ENCODE results near the gene ENOX1.

The ENOX1 gene

GRCh38 chr13:43204591-43204990 lies 582.2 kb downstream of the ENOX1 start (continued):
- no peak for TF ChIP-seq ISL1 (CRISPR knock-in tag; IDR thresholded peaks at IDR 0.05)
- no peak for TF ChIP-seq ZNF565 (CRISPR knock-in tag; conservative IDR thresholded peaks at IDR 0.05; ENCODE audit: low read depth)

DNA sequence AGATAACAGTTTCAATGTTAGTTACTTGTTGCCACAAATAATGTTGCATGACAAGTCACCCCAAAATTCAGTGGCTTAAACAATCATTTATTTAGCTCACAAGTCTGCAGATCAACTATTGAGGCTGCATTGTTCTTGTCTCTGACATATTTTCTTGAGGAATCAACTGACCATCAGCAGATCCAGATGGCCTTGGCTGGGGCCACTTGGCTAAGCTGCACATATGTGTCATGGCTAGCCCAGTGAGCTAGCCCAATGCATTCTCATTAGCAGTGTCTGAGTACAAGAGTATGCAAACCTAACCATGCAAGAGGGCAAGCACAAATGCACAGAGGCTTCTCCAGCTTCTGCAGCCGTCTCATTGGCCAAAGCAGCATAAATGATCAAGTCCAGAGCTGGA lies 583.0 kb downstream of the ENOX1 start:
- ATAC-seq: no peak
- TF ChIP-seq TSHZ2 (CRISPR knock-in tag; IDR thresholded peaks at IDR 0.05): no peak
- TF ChIP-seq ZNF70 (CRISPR knock-in tag; IDR thresholded peaks at IDR 0.05): no peak
- no peak for TF ChIP-seq CSRNP3 (CRISPR knock-in tag; IDR thresholded peaks at IDR 0.05)
- no peak for TF ChIP-seq PPARA (CRISPR knock-in tag; IDR thresholded peaks at IDR 0.05; ENCODE audit: borderline replicate concordance)
- TF ChIP-seq, protein P1, sequence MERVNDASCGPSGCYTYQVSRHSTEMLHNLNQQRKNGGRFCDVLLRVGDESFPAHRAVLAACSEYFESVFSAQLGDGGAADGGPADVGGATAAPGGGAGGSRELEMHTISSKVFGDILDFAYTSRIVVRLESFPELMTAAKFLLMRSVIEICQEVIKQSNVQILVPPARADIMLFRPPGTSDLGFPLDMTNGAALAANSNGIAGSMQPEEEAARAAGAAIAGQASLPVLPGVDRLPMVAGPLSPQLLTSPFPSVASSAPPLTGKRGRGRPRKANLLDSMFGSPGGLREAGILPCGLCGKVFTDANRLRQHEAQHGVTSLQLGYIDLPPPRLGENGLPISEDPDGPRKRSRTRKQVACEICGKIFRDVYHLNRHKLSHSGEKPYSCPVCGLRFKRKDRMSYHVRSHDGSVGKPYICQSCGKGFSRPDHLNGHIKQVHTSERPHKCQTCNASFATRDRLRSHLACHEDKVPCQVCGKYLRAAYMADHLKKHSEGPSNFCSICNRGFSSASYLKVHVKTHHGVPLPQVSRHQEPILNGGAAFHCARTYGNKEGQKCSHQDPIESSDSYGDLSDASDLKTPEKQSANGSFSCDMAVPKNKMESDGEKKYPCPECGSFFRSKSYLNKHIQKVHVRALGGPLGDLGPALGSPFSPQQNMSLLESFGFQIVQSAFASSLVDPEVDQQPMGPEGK (CRISPR knock-in tag; IDR thresholded peaks at IDR 0.05; ENCODE audit: borderline replicate concordance): no peak
- no peak for TF ChIP-seq ZC3H10 (CRISPR knock-in tag; IDR thresholded peaks at IDR 0.05)
- no peak for TF ChIP-seq GLIS3 (CRISPR knock-in tag; IDR thresholded peaks at IDR 0.05)
- TF ChIP-seq RARB (CRISPR knock-in tag; IDR thresholded peaks at IDR 0.05): no peak
- no peak for TF ChIP-seq ZFP30 (CRISPR knock-in tag; IDR thresholded peaks at IDR 0.05)
- TF ChIP-seq, protein P2, sequence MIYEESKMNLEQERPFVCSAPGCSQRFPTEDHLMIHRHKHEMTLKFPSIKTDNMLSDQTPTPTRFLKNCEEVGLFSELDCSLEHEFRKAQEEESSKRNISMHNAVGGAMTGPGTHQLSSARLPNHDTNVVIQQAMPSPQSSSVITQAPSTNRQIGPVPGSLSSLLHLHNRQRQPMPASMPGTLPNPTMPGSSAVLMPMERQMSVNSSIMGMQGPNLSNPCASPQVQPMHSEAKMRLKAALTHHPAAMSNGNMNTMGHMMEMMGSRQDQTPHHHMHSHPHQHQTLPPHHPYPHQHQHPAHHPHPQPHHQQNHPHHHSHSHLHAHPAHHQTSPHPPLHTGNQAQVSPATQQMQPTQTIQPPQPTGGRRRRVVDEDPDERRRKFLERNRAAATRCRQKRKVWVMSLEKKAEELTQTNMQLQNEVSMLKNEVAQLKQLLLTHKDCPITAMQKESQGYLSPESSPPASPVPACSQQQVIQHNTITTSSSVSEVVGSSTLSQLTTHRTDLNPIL (CRISPR knock-in tag; IDR thresholded peaks at IDR 0.05; ENCODE audit: low read depth): no peak
- TF ChIP-seq, protein P3, sequence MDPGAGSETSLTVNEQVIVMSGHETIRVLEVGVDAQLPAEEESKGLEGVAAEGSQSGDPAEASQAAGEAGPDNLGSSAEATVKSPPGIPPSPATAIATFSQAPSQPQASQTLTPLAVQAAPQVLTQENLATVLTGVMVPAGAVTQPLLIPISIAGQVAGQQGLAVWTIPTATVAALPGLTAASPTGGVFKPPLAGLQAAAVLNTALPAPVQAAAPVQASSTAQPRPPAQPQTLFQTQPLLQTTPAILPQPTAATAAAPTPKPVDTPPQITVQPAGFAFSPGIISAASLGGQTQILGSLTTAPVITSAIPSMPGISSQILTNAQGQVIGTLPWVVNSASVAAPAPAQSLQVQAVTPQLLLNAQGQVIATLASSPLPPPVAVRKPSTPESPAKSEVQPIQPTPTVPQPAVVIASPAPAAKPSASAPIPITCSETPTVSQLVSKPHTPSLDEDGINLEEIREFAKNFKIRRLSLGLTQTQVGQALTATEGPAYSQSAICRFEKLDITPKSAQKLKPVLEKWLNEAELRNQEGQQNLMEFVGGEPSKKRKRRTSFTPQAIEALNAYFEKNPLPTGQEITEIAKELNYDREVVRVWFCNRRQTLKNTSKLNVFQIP (CRISPR knock-in tag; IDR thresholded peaks at IDR 0.05; ENCODE audit: borderline replicate concordance, low read depth): no peak
- no peak for TF ChIP-seq TOX (CRISPR knock-in tag; IDR thresholded peaks at IDR 0.05; ENCODE audit: borderline replicate concordance)
- TF ChIP-seq ZNF565 (CRISPR knock-in tag; conservative IDR thresholded peaks at IDR 0.05; ENCODE audit: low read depth): no peak

GRCh38 chr13:43200736-43201135 lies 586.0 kb downstream of the ENOX1 start:
- ATAC-seq: no peak
- TF ChIP-seq GLIS3 (CRISPR knock-in tag; IDR thresholded peaks at IDR 0.05) (no peak), ZFP3 (CRISPR knock-in tag; IDR thresholded peaks at IDR 0.05) (no peak), ZNF70 (CRISPR knock-in tag; IDR thresholded peaks at IDR 0.05) (no peak)
- TF ChIP-seq, protein P3 (CRISPR knock-in tag; IDR thresholded peaks at IDR 0.05; ENCODE audit: borderline replicate concordance, low read depth): no peak

- no peak for ATAC-seq
- TF ChIP-seq CSDC2 (CRISPR knock-in tag; IDR thresholded peaks at IDR 0.05) (no peak), TCF4 (CRISPR knock-in tag; IDR thresholded peaks at IDR 0.05; ENCODE audit: borderline replicate concordance) (no peak), ZNF70 (CRISPR knock-in tag; IDR thresholded peaks at IDR 0.05) (no peak), OSR1 (CRISPR knock-in tag; IDR thresholded peaks at IDR 0.05) (no peak), TOX (CRISPR knock-in tag; IDR thresholded peaks at IDR 0.05; ENCODE audit: borderline replicate concordance) (no peak), ARNTL (CRISPR knock-in tag; IDR thresholded peaks at IDR 0.05; ENCODE audit: borderline replicate concordance, low read depth) (no peak), ZFP30 (CRISPR knock-in tag; IDR thresholded peaks at IDR 0.05) (no peak), ESRRG (CRISPR knock-in tag; IDR thresholded peaks at IDR 0.05) (no peak)
- TF ChIP-seq, protein P1 (CRISPR knock-in tag; IDR thresholded peaks at IDR 0.05; ENCODE audit: borderline replicate concordance): no peak
- TF ChIP-seq, protein P3 (CRISPR knock-in tag; IDR thresholded peaks at IDR 0.05; ENCODE audit: borderline replicate concordance, low read depth): no peak
Observed at GRCh38 chr13:43200307-43200706, 586.5 kb downstream of the ENOX1 start.
